K562 (cell line): Measurements from ENCODE around the gene OPRM1. TPM values are rescaled to one million over a fixed set of nuclear protein-coding genes. Genes with fewer than 3 reads are reported as not detected.

Source experiments
- ATAC-seq: fragments of 200-7000 bp; cut with Tn5 transposase; 3 replicates; pipeline ENCODE4 v1.9.1; 2020; ENCODE audit warnings: moderate library complexity
- BruUV-seq: library from RNA; stranded (reverse); fragments of 400-500 nt; replicated peaks from 2 replicates; lab custom pipeline; 2021; lab: Mats Ljungman, UMichigan
- CTCF ChIA-PET: fragments of 300-600 bp; formaldehyde crosslinking; extraction: SDS; loops from one replicate; lab custom pipeline; 2021; ENCODE audit warnings: low intra/inter-chr PET ratio; lab: Yijun Ruan, JAX
- POLR2A ChIA-PET: fragments of 300-600, 350-650 bp; sonication (Branson Sonifier 250); formaldehyde crosslinking; extraction: SDS; loops from one replicate; lab custom pipeline; 2021; ENCODE audit warnings: antibody characterized with exemption, inconsistent platforms; lab: Yijun Ruan, JAX
- DNase-seq, 4 experiments: peaks; one replicate each; pipeline versions ENCODE4 v3.0.0 to v3.0.0-alpha.2; 2011 to 2018; ENCODE audit warnings: low spot score in 3 of 4, mixed read lengths in 3 of 4; ENCODE audit errors: extremely low read depth in 1 of 4
- FAIRE-seq: peaks from 2 replicates; lab custom pipeline; 2011; peaks lifted over from hg19 to GRCh38; lab: Jason Lieb, UNC
- H2AFZ ChIP-seq: 2 replicates; pipeline ENCODE4 v1.6.0; 2011; ENCODE audit warnings: low read depth, low read length, control low read depth, inconsistent platforms
- H3K27ac ChIP-seq: fragments of 200-600 bp; 3 replicates; pipeline ENCODE4 v1.8.0; 2011; ENCODE audit warnings: low read depth, mild to moderate bottlenecking, control low read depth, inconsistent platforms, low read length, moderate library complexity, mixed read lengths; ENCODE audit errors: extremely low read depth
- H3K27me3 ChIP-seq, 2 experiments: fragments of 300-600 bp in 1 of 2; 2 replicates in 1 of 2; 3 replicates in 1 of 2; pipeline versions ENCODE4 v1.6.0 to v1.8.0; 2011; ENCODE audit warnings: inconsistent platforms in 2 of 2, low read length in 2 of 2, mild to moderate bottlenecking in 1 of 2, mixed read lengths in 1 of 2, moderate library complexity in 1 of 2; ENCODE audit not compliant: control insufficient read depth in 2 of 2, insufficient read depth in 2 of 2
- H3K36me3 ChIP-seq: fragments of 300-600 bp; 3 replicates; pipeline ENCODE4 v1.8.0; 2011; ENCODE audit warnings: mild to moderate bottlenecking, low read length, inconsistent platforms; ENCODE audit not compliant: control insufficient read depth, insufficient read depth
- H3K4me1 ChIP-seq, 2 experiments: fragments of 200-600 bp in 1 of 2; replicated peaks in 1 of 2; 2 replicates in 1 of 2; 3 replicates in 1 of 2; pipeline versions ENCODE4 v1.5.1 to v1.8.0; 2011; ENCODE audit warnings: inconsistent platforms in 2 of 2, low read length in 2 of 2, mild to moderate bottlenecking in 1 of 2, mixed read lengths in 1 of 2, moderate library complexity in 1 of 2; ENCODE audit not compliant: control insufficient read depth in 2 of 2, insufficient read depth in 2 of 2
- H3K4me2 ChIP-seq: 2 replicates; pipeline ENCODE4 v1.6.1; 2011; ENCODE audit warnings: low read length, control low read depth, inconsistent platforms, mixed read lengths; ENCODE audit not compliant: insufficient read depth
- H3K4me3 ChIP-seq: fragments of 200-600 bp; sonication (generic), shearing (Covaris generic); 2 replicates; pipeline ENCODE4 v1.5.1; 2016; ENCODE audit warnings: control low read depth, inconsistent platforms
- H3K79me2 ChIP-seq: fragments of 200-600 bp; 3 replicates; pipeline ENCODE4 v1.8.0; 2011; ENCODE audit warnings: low read length, inconsistent platforms; ENCODE audit not compliant: control insufficient read depth, insufficient read depth
- H3K9ac ChIP-seq, 2 experiments: 2 replicates each; pipeline versions ENCODE4 v1.6.0 to v1.6.1; 2011; ENCODE audit warnings: low read depth in 2 of 2, low read length in 2 of 2, control low read depth in 1 of 2, inconsistent platforms in 1 of 2, mild to moderate bottlenecking in 1 of 2, mixed read lengths in 1 of 2; ENCODE audit not compliant: insufficient read depth in 1 of 2
- H3K9me1 ChIP-seq: one replicate; pipeline ENCODE4 v1.6.0; 2011; ENCODE audit warnings: inconsistent platforms, mild to moderate bottlenecking, low read length, moderate library complexity; ENCODE audit not compliant: control insufficient read depth, insufficient read depth
- H3K9me3 ChIP-seq: replicated peaks from 2 replicates; pipeline ENCODE4 v1.5.1; 2011; ENCODE audit warnings: low read depth, low read length, inconsistent platforms; ENCODE audit not compliant: control insufficient read depth, insufficient read depth
- H4K20me1 ChIP-seq: replicated peaks from 2 replicates; pipeline ENCODE4 v1.6.1; 2011; ENCODE audit warnings: low read length, inconsistent platforms, mixed read lengths; ENCODE audit not compliant: control insufficient read depth, insufficient read depth
- AFF1 ChIP-seq, 2 experiments: fragments of 450-650 bp; IDR thresholded peaks; 2 replicates each; pipeline ENCODE4 v1.6.1; 2018; ENCODE audit warnings: mild to moderate bottlenecking in 2 of 2, low read depth in 1 of 2; ENCODE audit not compliant: partially characterized antibody in 2 of 2
- C11orf30 ChIP-seq: fragments of 450-650 bp; IDR thresholded peaks from 2 replicates; pipeline ENCODE4 v1.6.1; 2016; ENCODE audit warnings: low read depth, mild to moderate bottlenecking
- CAMTA2 ChIP-seq: fragments of 250-450 bp; sonication (Bioruptor Pico); conservative IDR thresholded peaks from 2 replicates; pipeline ENCODE4 v1.5.1; 2022
- E2F4 ChIP-seq: sonication (generic); formaldehyde crosslinking; IDR thresholded peaks from 2 replicates; pipeline ENCODE4 v1.8.0; 2022; ENCODE audit warnings: mild to moderate bottlenecking, low read depth, missing genetic modification reagents
- EHMT2 ChIP-seq: fragments of 450-650 bp; IDR thresholded peaks from 2 replicates; pipeline ENCODE4 v1.6.1; 2018; ENCODE audit warnings: antibody characterized with exemption
- MEF2A ChIP-seq: IDR thresholded peaks from 2 replicates; pipeline ENCODE4 v1.6.1; 2011; ENCODE audit warnings: low read depth, mild to moderate bottlenecking, low read length, moderate library complexity; ENCODE audit not compliant: control insufficient read depth
- ZBTB2 ChIP-seq: fragments of 450-650 bp; IDR thresholded peaks from 2 replicates; pipeline ENCODE4 v1.6.1; 2016; ENCODE audit warnings: antibody characterized with exemption
- ZNF316 ChIP-seq: fragments of 450-650 bp; IDR thresholded peaks from 2 replicates; pipeline ENCODE4 v1.6.1; 2016
- ZNF592 ChIP-seq: fragments of 450-650 bp; IDR thresholded peaks from 2 replicates; pipeline ENCODE4 v1.6.1; 2017; ENCODE audit warnings: antibody characterized with exemption, mild to moderate bottlenecking
- WGBS: fragments of 100-300 bp; shearing (Covaris generic); methylation state at CpG from one replicate; pipeline ENCODE4 v1.1.6; 2016; ENCODE audit warnings: low coverage, mixed read lengths; ENCODE audit not compliant: insufficient coverage; ENCODE audit errors: missing lambda C conversion rate; 5-methylcytosine and 5-hydroxymethylcytosine counted together
- in situ Hi-C: fragments of 300-500 bp; cut with MboI; formaldehyde crosslinking; loops from 4 replicates; pipeline ENCODE4 v1.15.0; 2018; ENCODE audit warnings: inconsistent platforms, mixed read lengths
- intact Hi-C: fragments of 100-400 bp; cut with micrococcal nuclease; formaldehyde crosslinking; loops from 2 replicates; pipeline ENCODE4 v1.14.2; 2022
- polyA plus RNA-seq, 8 experiments: library from polyadenylated mRNA; depleted of rRNA in 4 of 8; stranded (reverse) in 5 of 8; unstranded in 3 of 8; fragments of >200 nt; fragmentation: Nextera tagmentation in 2 of 8; fragmentation: Illumina TruSeq in 1 of 8; extraction: Ambion mirVana in 2 of 8; extraction: Trizol in 1 of 8; gene quantifications; 2 replicates each; pipeline versions ENCODE4 v1.2.1 to v1.2.3, GENCODE V29; 2011 to 2014; ENCODE audit warnings: inconsistent platforms in 1 of 8, missing spikeins in 1 of 8
- total RNA-seq, 7 experiments: library from RNA; depleted of rRNA in 6 of 7; stranded (reverse); fragments of >200 nt in 6 of 7; fragmentation: Illumina TruSeq in 2 of 7; extraction: Trizol in 2 of 7; gene quantifications; 2 replicates each; pipeline versions ENCODE4 v1.2.1 to v1.2.3, GENCODE V29; 2011 to 2021; ENCODE audit warnings: low replicate concordance in 1 of 7

OPRM1 gene
- total and polyA plus RNA-seq, 9 of the 15 experiments (the other 6 are each of a cell fraction or from before 2014, with no cell fraction given), result not detected

- 0% methylated on average over 1 of the region's 1 CpG for WGBS
- H3K79me2 ChIP-seq, result no peaks in the 10 kb centered on the region
- H4K20me1 ChIP-seq, result no peaks in the 10 kb centered on the region
- TF ChIP-seq E2F4 (CRISPR knock-in tag) (no peak), ZBTB2 (no peak), C11orf30 (0 out of 2 replicates have a peak, but pooled peaks have one; percentile 24), MEF2A (no peak), AFF1 (IDR thresholded peaks at IDR 0.05; ENCODE audit: low read depth in 1 of 2, partially characterized antibody in 2 of 2) (no peak), ZNF592 (no peak), ZNF316 (peak; percentile 33; the same call in 1 of the 2 replicates), CAMTA2 (CRISPR knock-in tag) (no peak), EHMT2 (no peak)
- TF ChIP-seq, all 486 proteins: peak for 2
- DNase-seq, result no peak
- Histone ChIP-seq H3K27ac (no peak overlapping the region), H3K9ac (no peak overlapping the region), H2AFZ (no peak overlapping the region), H3K4me3 (no peak overlapping the region), H3K4me1 (no peaks in the 10 kb centered on the region), H3K4me2 (no peak overlapping the region), H3K9me1 (no peaks in the 10 kb centered on the region), H3K36me3 (no peaks in the 10 kb centered on the region), H3K9me3 (no peaks in the 10 kb centered on the region), H3K27me3 (peaks cover 0 to 3% of the 10 kb centered on the region in 2 experiments; a peak in 1 of 5 replicates)
- no TSS peak for BruUV-seq
- POLR2A ChIA-PET, result interaction anchor here (1.5 kb wide), 1 partner anchor 14 kb away, joined by 4 read pairs; no protein-coding TSS in a partner anchor
- CTCF ChIA-PET, result no interaction called here
- intact Hi-C loops, result no loop called here
- in situ Hi-C loops, result no loop called here
- no peak for ATAC-seq
- no peak for FAIRE-seq
Measured at GRCh38 chr6:154196333-154196885, 157.4 kb downstream of the OPRM1 start.
